T-helper 1 cell (primary cell): Measurements from ENCODE around the gene AOPEP.

ENCODE experiments used
- DNase-seq, 5 donors: peaks; one replicate each; pipeline ENCODE4 v3.0.0-alpha.2; 2012 to 2020

The AOPEP gene

DNA sequence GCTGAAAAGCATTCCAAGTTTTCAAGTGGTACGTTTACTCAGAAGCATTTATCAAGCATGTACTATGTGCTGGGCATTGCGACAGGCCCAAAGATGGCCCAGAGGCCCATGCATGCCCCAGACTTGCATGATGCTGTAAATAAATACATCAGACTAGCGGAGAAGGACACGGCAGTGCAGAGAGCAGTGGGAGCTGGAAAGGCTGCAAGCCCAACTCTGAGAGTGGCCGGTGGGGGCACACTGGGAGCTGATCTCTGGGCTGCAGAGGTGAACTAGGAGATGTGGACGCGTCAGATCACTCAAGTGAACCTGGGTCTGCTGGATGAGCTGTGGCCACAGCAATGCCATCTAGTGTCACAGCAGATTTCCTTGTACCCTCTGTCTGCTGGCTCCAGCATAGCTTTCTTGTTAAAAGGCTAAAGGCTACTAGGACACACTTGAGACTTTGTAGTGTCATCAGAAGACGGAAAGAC lies 344.1 kb downstream of the AOPEP start:
- DNase-seq, result no peak

- no peak for DNase-seq
These were observed 345.0 kb downstream of the AOPEP start for GRCh38 chr9:95071450-95071849.

DNA sequence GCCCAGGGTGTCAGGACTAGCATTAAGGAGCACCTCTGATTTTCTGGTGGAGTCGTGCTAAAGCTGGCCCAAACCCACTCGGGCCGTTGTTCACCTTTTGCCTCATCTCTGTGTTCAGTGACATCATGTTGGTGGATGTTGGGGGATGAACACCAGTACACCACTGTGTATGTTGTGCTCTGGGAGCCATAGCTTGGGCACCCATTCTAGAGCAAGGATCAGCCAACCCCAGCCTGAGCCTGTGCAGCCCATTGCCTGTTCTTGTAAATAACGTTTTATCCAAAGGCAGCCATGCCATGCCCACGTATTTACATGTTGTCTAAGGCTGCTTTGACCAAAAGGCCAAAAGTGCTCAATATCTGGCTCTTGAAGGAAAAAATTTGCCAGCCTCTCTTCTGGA lies 345.4 kb downstream of the AOPEP start:
- no peak for DNase-seq

DNA sequence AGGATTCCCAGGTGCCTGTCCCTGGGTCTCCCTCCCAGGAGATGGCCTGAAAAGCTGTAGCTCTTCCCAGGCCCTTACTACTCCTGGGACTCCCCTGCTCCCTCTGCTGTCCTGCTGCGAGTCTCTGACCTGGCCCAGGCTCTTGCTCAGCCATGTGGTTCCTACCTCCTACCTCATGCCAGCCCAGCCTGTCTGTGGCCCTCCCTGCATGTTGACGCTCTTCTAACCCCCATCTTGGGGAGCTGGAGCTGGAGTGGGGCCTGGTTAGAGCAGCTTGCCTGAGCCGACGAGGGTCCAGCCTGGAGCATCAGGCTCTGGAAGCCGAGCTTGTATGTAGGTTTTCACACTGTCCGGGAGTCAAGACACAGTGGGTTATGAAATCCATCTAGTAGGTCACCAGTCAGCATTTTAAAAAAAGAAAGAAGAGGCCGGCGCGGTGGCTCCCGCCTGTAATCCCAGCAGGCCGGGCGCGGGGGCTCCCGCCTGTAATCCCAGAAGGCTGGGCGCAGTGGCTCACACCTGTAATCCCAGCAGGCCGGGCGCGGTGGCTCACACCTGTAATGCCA lies 346.6 kb downstream of the AOPEP start:
- DNase-seq, result no peak

- DNase-seq, result no peak
These were observed 347.4 kb downstream of the AOPEP start for GRCh38 chr9:95073918-95074317.

GRCh38 chr9:95074632-95075031 lies 348.1 kb downstream of the AOPEP start:
- DNase-seq, result no peak

- DNase-seq, result no peak
These were observed 349.2 kb downstream of the AOPEP start for GRCh38 chr9:95075700-95076099.

DNA sequence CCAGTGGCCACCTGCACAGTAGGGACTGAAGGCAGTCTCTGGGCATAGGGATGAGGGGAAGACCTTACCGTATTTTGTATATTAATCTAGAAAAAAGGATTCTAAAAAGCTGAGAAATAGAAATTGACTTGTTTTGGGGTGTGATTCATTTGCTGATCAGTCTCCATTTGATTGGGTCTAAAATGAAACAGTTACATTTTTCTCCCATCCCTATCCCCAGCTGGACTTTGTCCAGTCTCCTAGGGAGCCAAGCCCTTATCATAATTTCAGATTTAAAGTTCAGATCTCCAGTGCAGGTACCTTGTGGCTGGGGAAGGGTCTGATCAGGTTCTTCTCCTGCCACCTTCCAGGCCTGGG lies 350.2 kb downstream of the AOPEP start:
- DNase-seq, result no peak

DNA sequence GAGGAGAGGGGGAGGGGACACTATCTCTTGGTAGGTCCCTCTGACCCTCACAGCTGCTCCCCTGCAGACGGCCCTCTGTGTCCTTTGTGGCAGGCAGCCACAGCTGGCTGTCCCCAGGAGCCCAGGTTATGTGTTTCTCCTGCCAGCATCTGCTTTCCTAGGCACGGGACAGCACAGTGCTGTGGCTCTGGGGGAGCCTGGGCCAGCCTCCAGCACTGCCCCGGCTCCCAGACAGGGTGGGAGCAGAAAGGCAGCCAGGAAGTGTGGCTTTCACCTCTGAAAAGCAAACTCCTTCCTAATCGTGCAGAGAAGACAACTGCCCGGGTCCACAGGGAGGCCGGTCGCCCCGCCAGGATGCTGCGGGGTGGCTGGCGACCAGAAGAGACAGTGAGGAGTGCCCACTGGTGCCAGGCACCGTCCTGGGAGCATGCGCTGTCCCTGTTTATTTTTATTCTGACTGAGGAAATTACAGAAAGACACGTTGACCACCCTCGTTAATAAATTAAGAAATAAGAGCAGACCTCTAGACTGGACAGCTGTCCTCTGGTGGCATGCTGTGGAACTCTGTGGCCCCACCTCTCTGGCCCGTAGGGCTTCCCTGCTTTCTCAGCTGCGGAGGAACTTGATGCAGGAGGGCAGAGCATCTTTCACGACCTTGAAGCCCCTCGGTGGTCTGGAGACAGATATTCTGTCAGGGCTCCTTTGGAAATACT lies 350.7 kb downstream of the AOPEP start:
- no peak for DNase-seq

GRCh38 chr9:95077766-95078370 lies 351.4 kb downstream of the AOPEP start:
- no peak for DNase-seq

- DNase-seq, result no peak
These were observed 352.0 kb downstream of the AOPEP start for GRCh38 chr9:95078511-95078910.

DNA sequence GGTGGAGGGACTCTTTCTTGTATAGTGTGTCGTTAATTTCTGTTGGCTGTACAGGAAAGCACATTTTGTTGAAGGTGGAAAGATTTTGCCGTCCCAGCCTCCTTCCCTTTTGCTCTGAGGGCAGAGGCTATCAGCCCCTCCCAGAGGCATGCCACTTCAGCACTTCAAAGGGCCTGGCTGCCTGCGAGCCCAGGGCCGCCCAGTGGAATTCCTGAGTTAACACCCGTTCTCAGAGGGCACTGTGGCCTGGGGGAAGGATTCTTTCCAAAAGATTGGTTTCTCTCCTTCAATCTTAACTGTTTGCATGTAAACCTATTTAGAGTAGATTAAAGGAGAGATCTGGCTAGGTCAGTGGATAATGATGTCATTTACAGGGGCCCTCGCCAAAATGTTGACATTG lies 352.4 kb downstream of the AOPEP start:
- no peak for DNase-seq

DNA sequence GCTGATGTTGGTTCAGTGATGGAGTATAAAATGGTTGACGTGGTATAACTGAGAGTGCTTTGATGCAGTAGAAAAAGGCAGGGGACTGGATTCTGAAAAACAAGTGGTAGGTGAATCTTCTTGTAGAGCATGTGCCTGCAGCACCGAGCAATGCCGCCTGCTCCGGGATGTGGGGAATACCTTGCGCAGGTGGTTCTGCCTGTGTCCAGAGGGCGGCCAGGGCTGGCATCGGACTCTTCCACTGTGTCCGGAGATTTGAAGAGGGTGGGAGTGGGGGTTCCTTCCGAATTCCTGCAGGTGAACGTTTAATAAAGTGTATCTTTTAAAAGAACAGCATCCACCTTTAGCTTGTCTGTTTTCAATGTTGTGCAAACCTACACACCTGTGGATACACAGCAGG lies 353.0 kb downstream of the AOPEP start:
- no peak for DNase-seq

GRCh38 chr9:95080961-95081647 lies 354.6 kb downstream of the AOPEP start:
- DNase-seq, result no peak

DNA sequence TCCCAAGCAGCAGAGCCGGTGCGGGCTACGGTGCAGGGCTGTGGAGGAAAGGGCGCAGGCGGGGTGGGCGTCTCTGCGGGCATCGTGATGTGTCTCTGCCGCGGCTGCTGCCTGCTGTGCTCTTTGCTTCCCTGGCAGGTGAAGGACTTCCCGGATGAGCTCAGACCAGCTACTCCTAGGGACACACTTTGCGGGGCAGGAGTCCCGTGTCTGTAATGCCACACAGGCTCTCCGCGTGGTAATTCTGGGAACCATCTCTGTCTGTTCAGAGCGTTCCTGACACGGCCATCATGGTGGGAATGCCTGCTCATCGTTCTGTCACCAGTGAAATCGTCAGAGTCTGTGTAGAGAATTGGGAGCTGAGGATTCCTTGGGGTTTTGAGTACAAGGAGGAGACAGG lies 355.5 kb downstream of the AOPEP start:
- DNase-seq, result no peak

- no peak for DNase-seq
These were observed 356.0 kb downstream of the AOPEP start for GRCh38 chr9:95082401-95083084.

DNA sequence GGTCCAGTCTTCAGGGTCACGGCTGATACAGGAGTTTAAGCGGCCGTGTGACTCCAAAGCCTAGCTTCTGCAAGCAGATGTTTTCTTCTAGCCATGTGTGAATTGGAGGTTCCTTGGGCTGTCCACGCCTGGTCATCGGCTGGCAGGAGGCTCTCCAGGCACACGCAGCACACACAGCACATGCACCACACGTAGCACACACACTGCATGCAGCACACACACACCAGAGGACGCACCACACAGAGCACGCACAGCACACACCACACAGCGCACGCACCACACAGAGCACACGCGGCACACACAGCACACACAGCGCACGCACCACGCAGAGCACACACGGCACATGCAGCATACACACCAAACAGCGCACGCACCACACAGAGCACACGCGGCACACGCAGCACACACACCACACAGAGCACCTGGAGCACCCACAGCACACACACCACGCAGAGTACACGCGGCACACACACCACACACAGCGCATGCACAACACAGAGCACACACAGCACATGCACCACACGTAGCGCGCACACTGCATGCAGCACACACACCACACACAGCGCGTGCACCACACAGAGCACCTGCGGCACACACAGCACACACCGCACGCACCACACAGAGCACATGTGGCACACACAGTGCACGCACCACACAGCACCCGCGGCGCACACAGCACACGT lies 356.7 kb downstream of the AOPEP start:
- no peak for DNase-seq

- no peak for DNase-seq
These were observed 357.9 kb downstream of the AOPEP start for GRCh38 chr9:95084254-95084934.

DNA sequence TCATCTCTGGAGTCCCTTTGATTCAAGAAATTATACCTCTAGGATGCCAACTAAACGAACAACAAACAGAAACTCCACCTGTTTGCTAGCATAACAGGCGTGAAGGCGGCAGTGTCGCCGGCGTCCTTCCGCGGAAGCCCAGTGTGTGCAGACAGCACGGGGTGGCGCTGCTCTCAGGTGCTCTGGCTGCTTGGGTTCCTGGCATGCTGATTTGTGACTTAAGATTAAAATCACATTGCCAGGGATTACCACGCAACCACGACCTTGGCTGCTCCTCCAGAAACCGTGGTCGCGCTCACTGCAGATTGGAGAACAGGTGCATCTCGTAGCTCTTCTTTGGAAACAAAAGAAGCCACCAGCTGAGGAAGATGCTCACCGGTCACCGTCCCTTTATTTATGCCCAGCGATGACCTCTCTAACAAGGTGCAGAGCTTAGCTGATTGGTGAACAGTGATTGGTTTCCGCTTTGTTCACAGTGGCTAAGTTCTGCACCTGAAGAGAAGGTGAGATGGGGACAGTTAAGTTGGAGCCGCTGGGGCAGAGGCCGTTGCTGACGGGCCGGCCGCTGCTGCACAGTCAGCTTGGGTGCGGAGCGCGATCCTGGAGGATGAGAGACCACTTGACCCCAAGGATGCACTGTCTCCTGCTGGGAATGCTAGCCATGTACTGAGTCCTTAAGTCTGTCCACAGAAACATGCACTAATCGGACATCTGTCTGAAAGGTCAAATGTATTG lies 358.7 kb downstream of the AOPEP start:
- DNase-seq, result no peak

GRCh38 chr9:95085861-95086563 lies 359.5 kb downstream of the AOPEP start:
- no peak for DNase-seq

DNA sequence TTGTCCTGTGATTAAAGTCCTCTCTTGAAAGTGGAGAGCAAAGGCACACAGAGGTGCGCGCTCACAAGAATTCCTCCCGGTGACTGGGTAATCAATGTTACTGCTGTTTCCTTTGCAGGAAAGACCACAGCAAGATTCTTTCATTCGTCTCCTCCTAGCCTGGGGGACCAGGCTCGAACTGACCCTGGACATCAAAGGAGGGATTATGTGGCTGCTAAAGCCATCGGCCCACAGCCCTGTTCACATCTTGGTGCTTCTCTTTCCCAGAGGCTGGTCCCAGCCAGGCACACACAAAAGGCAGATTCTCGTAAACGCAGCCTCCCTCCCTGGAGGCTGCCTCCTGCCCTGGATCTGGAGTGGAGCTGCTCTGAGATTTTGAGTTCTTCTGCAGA lies 360.1 kb downstream of the AOPEP start:
- DNase-seq, result no peak
